IPS-11a (cell line): ENCODE data around the gene CELA3B.
"Not testable (repeated sequence)": the region's sequence is repeated elsewhere in the genome, so short reads cannot be mapped to it uniquely, and the experiment has no call there.

ENCODE experiments used
- H3K4me3 ChIP-seq: one replicate; pipeline ENCODE4 v1.5.1; 2013; ENCODE audit warnings: low read depth, low read length, control low read depth

Gene CELA3B

DNA sequence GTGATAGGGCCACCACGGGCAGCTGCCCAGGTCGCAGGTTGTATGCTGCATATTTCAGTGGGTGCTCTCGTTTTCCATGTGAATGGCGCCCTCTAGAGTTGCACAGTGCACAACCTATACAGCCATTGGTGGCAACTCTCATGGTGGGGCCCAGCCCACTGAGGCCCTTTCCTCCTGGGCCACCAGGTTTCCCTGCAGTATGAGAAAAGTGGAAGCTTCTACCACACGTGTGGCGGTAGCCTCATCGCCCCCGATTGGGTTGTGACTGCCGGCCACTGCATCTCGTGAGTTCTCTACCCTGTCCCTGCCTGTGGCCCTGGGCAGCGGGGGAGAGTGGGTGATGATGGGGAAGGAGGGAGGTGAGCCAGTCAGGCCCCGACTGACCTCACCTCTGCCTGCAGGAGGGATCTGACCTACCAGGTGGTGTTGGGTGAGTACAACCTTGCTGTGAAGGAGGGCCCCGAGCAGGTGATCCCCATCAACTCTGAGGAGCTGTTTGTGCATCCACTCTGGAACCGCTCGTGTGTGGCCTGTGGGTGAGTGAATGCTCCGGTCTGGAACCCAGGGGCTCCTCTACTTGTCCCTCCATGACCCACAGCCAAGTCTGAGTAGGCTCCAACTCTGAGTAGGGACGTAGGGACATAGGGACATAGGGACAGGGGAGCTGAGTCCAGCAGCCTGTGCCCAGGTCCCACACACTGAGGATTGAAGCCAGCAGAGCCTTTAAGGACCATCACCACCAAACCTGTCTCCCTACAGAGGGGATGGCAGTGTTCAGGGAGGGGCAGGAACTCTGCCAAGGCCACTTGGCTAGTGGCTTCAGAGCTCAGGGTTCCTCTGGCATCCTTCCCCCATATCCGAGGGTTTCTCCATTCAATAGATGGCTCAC lies 28.7 kb downstream of the CELA3B start:
- H3K4me3 ChIP-seq: not testable (repeated sequence)

DNA sequence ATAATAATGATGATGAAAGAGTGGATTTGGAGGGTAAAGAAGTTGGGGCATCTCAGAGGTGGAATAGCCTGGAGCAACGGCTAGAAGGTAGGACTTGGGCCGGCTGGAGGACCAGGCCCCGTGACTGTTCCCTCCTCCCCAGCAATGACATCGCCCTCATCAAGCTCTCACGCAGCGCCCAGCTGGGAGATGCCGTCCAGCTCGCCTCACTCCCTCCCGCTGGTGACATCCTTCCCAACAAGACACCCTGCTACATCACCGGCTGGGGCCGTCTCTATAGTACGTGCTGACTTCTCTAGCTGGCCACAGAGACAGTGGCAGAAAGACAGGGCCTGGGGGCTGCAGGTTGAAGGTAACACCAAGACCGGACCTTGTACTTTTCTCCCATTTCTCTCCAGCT lies 29.9 kb downstream of the CELA3B start:
- not testable (repeated sequence) for H3K4me3 ChIP-seq

DNA sequence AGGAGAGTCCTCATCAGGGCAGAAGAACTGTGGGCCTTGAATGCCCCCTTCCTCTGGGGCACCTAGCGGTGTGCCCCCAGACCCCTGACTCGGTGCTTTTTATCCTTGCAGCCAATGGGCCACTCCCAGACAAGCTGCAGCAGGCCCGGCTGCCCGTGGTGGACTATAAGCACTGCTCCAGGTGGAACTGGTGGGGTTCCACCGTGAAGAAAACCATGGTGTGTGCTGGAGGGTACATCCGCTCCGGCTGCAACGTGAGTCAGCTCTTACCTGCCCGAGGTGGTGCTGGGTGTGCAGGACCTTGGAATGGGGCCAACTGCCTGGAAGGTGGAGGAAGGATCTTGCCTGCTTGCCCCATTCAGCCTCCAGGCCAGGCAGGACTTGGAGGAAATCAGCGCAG lies 30.4 kb downstream of the CELA3B start:
- not testable (repeated sequence) for H3K4me3 ChIP-seq

DNA sequence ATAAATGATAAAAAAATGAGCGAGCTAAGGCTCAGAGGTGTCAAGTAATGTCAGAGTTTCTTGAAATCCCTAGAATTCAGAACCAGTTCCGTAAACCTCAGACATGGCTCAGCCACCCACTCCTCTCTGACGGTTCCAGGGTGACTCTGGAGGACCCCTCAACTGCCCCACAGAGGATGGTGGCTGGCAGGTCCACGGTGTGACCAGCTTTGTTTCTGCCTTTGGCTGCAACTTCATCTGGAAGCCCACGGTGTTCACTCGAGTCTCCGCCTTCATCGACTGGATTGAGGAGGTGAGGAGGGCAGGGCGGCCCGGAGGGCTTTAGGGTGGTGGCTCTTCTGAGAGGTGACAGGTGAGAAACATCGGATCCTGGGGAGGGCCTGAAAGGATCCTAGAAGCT lies 32.7 kb downstream of the CELA3B start:
- not testable (repeated sequence) for H3K4me3 ChIP-seq

DNA sequence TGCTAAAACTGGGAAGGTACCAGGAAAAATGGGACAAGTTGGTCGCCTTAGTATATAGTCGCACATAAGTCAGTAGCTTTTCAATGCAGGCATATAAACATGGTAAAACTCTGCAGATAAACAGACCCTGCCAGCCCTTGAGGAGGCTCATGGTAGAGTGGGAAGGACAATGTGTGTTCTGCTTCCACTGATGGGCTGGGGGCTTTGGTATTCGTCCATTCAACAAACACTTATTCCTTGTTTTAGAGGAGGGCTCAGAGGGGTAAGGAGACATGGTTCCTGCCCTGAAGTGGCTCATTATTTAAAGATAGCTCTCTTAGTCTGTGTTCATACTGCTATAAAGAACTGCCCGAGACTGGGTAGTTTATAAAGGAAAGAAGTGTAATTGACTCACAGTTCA lies 35.9 kb downstream of the CELA3B start:
- not testable (repeated sequence) for H3K4me3 ChIP-seq

DNA sequence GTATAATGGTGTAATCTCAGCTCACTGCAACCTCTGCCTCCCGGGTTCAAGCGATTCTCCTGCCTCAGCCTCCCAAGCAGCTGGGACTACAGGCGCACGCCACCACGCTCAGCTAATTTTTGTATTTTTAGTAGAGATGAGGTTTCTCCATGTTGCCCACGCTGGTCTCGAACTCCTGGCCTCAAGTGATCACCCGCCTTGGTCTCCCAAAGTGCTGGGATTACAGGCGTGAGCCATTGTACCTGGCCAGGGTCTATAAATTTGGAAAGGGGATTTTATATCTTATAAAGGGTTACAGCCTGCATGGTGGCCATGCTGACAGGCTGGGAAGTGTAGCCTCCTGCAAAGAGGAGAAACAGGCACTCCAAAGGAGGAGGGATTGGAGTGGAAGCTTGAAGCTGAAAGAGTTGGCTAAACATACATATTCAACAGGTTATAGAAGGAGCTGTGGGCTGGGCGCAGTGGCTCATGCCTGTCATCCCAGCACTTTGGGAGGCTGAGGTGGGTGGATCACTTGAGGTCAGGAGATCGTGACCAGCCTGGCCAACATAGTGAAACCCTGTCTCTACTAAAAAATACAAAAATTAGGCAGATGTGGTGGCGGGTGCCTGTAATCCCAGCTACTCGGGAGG lies 37.9 kb downstream of the CELA3B start:
- not testable (repeated sequence) for H3K4me3 ChIP-seq

DNA sequence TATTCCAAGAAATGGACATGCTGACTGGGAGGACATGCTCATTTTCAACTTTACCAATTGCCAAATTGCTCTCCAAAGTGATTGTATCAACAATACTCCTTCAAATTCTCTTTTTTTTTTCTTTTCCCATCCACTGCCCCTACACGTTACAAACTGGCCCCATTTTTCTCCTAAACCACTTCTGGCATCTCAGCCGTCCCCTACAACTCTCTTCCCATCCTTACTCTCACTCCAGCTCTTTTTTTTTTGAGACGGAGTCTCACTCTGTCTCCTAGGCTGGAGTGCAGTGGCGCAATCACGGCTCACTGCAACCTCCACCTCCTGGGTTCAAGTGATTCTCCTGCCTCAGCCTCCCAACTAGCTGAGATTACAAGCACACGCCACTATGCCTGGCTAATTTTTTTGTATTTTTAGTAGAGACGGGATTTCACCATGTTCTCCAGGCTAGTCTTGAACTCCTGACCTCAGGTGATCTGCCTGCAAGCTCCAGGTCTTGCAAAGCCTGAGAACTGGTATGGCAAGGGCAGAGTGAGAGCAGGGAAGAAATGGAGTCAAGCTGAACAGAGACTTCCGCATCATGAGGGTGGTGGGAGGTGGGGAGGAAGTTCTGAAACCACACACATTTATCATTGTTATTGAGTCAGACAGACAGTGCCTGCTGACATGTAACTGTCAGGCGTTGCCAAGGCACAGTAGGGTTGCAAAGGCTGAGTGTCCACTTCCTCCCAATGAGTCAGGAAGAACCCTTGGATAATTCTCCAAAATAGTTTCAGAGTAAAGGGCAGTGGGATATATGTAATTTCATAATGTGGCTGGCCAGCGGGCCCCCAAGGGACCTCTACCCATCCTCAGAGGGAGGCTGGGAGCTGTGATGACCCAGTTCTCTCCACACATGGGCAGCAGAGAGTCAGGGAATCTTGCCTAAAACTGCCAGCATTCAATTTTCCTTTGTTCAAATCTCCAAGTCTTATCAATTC lies 42.0 kb downstream of the CELA3B start:
- H3K4me3 ChIP-seq: no peak overlapping the region

DNA sequence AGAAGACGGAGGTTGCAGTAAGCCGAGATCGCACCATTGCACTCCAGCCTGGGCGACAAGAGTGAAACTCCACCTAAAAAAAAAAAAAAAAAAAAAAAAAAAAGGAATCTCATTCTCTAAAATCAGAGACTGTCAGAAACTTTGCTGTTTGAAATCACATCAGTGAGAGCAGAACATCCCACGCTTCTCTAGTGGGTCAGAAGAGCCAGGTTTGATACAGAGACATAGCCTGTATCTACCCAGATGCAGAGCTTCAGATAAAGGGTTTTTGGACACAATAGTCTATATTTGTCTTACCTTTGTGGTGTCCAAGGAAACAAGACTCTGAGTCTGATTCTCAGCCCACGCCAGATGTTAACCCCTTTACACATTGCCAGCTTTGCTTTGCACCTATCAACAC lies 44.2 kb downstream of the CELA3B start:
- H3K4me3 ChIP-seq: no peak overlapping the region

DNA sequence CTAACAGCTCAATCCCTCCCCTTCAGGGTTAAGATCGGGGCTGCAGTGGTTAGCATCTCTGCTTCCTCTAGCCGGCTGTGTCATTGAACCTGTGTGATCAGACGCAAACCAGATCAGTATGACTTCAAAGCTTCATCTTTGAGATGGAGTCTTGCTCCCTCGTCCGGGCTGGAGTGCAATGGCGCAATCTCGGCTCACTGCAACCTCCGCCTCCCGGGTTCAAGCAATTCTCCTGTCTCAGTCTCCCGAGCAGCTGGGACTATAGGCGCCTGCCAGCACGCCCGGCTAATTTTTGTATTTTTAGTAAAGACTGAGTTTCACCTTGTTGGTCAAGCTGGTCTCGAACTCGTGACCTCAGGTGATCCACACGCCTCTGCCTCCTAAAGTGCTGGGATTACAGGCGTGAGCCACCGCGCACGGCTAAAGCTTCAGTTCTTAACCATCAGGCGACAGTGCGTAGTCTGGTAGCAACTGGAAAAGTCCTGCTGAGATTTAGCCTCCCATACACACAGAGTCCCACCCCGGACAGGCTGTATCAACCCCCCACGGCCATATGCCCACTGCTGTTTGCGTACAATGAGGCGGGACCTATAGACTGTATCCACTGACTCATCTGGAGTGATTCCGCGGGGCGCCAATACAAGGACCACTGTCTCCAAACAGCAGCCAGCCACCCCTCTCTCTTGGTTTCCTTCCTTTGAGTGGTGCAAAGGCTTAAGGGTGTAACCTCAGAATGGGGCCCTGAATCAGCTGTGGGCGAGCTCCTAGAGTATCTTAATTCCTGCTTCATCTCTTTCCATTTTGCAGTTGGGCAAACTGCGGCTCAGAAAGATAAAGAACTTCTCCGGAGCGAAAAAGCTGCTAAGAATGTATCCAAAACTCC lies 47.9 kb downstream of the CELA3B start:
- peak overlapping the region; percentile 91 for H3K4me3 ChIP-seq

DNA sequence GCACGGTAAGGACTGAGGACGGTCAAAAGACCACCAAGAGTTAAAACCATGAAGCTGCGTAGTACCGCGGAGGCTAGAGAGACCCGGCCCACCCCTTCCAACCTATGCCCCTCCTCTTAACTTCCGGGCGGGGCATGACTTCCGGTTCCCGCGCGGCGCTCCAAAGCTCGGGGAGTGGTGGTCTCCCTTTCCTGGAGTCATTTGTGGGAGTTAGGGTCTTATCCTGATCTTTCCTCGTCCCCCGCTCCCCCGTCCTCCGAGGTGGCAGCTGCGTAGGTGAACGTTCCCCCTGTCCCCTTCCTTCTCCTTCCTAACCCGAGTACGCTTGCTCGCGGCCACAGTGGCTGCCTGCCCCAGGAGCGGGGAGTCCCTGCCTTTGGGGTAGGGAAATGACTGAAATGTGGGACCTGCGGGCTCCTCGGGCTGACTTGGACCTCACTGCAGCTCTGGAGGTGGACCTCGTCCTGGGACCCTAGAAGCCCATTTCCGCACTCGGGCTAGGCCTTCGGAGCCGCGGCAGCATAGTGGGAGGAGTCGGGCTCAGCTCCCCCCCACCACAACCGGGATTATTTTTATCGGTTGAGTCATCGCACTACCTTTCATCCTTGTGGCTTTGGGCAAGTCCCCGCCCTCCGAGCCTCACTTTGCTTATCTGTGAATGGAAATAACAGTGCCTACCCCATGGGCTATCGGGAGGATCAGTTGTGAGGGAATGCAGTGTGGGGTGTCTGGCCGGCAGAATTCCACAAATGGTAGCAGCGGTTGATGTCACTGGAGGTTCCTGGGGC lies 48.7 kb downstream of the CELA3B start:
- H3K4me3 ChIP-seq: peak overlapping the region; percentile 91

DNA sequence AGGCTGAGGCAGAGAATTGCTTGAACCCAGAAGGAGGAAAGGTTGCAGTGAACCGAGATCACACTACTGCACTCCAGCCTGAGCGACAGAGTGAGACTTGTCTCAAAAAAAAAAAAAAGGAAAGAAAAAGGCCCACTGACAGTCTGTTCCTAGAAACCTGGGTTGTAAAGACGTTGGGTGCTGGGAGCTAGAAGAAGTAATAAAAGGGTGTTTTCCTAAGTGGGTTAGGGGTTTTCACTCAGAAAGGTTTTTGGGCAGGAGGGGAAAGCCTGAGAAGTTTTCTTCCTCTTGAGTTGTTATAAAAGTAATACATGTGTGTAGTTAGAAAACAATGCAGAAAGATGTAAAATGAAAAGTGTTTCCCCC lies 50.1 kb downstream of the CELA3B start:
- H3K4me3 ChIP-seq: no peak overlapping the region

DNA sequence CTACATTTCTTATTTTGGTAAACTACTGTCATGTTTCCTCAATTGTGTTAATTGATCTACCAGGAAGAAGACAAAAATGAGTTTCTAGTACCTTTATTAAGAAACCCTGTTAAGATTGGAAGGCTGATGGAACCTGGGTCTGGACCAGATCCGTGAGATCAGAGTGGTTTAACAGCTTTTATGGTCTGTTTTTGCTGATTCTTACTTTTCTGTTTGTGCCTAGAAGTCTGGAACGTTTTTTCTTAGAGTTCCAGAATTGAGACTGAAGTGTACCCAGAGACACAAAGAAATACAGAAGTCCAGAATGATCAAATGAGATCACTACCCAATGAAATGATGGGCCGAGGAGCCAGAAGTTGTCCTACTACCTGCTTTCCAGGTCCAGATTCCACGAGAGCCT lies 53.2 kb downstream of the CELA3B start:
- no peak overlapping the region for H3K4me3 ChIP-seq

DNA sequence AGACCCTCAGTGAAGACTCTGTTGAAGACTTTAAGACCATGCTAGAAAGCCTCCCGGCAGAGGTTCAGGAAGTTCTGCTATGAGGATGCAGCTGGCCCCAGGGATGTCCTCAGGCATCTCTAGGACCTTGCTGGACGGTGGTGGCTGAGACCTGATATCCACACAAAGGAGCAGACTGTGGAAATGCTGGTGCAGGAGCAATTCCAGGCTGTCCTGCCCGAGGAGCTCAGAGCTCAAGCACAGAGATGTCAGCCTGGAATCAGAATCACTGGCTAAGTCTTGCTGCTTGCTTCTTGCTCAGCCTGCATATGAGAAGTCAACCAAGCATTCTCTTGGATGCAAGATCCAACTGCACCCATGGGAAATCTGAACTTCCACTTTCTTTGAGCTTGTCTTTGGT lies 53.7 kb downstream of the CELA3B start:
- no peak overlapping the region for H3K4me3 ChIP-seq

DNA sequence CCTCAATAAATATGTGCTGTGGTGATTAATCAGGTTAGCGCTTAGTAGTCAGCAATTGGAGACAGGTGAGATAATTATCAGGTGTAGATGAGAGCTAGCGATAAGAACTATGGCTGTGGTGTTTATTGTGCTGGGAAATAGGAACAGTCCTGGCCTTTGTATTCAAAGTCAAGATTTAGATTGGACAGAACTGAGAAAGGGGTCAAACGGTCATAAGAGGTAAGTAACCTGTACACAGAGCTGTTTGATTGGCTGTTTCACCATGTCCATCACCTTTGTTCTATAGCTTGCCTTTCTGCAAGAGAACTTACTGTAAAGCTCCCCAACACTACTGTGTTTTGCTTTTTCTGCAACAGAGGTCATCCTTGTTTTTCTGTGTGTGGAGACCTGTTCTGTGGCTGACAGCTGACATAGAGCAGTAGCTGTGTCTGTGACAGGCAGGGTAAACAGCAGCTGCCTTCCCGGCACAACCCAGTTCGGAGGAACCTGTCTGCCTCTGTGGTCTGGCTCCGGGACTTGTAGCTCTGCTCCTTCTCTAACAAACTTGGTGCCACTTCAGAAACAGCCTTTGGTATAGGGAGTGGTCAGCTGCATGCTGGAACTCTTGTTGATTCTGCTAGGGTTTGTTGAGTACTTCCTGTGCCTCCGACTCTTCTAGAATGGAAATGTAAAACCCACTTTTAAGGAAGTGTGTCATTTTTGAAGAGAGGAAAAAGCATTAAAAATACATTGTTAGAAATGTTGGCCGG lies 54.6 kb downstream of the CELA3B start:
- H3K4me3 ChIP-seq: no peak overlapping the region

DNA sequence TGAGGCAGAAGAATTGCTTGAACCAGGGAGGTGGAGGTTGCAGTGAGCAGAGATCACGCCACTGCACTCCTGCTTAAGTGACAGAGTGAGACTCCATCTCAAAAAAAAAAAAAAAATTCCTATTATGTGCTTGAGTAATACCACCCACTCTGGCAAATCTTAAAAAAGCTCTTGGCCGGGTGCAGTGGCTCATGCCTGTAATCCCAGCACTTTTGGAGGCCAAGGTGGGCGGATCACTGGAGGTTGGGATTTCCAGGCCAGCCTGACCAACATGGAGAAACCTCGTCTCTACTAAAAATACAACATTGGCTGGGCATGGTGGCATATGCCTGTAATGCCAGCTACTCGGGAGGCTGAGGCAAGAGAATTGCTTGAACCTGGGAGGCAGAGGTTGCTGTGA lies 58.0 kb downstream of the CELA3B start:
- H3K4me3 ChIP-seq: not testable (repeated sequence)

DNA sequence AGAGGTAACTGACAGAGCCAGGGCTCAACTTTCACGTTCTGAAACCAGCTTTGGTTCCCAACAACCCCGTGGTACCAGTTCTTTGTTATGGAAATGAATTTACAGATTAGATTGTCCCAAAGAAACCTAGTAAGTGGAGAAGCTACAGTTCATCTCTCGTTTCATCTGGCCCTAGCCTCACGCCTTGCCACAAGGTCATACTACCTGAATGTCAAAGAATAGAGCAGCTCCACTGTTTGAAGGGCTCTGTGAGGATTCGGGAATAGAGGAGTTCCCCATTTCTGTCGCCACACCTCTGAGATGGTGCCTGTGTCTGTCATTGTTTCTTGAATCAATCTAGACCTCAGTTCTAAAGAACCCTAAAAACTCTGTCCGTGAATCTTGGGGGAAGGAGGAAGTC lies 60.7 kb downstream of the CELA3B start:
- no peak overlapping the region for H3K4me3 ChIP-seq

DNA sequence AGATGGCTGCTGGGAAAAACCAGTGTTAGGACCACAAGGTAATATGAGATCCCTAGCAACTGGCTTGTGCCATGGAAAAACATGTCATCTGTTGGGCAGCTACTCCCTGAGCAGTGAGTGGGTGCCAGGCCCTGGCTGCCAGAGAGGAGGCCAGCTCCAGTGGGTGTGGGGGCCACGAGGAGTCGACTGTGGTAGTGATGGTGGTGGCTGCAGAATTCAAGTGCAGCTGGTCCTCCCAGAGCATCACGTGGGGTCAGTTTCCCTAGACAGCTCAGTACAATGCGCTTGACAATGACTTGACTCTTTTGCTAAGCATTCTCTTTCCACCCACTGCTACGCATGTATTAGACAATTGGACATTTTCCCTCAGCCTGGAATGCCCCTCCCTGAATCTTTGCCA lies 61.2 kb downstream of the CELA3B start:
- H3K4me3 ChIP-seq: no peak overlapping the region
